Heart left ventricle (tissue), 13 donors: ENCODE results near the gene PDE1A.

ENCODE experiments used
- POLR2A ChIP-seq, 2 donors: fragments of 450-650 bp; IDR thresholded peaks; one replicate each; pipeline ENCODE4 v1.6.1; 2017; ENCODE audit warnings: antibody characterized with exemption in 2 of 2, mild to moderate bottlenecking in 2 of 2, moderate library complexity in 2 of 2
- TF ChIP-seq, protein P1 (sequence below), 12 donors: fragments of 200-600 bp; sonication (generic) in 4 of 12; IDR thresholded peaks; one replicate each; pipeline versions ENCODE4 v1.5.0 to v1.8.0; 2018 to 2022; ENCODE audit warnings: antibody characterized with exemption in 12 of 12, mild to moderate bottlenecking in 5 of 12
- donor health status: ischemic (EF 13 %, LVEDD 7.1; RV severe dilation, severe dysfunction).
- donor health status: DM: no; HTN: yes; CAD: no.
- donor health status: DM: no; HTN: no; CAD: no.
- donor health status: ischemic (EF 25% LVEDD 6.9; RV normal size, moderate dysfunction).
- donor health status: ischemic (EF 25% LVEDD 5.7; RV mildly dilated, moderate dysfunction).
- donor health status: ischemic (EF 35%, LVEDD 5.7; RV mildly dilated, moderate dysfunction).
- donor health status: nonischemic (EF 11% LVEDD 7.7; RV severe dilation, severe dysfunction).
- donor health status: DM: yes; HTN: yes; CAD: no.
- donor health status: PGD.
- donor health status: ischemic (EF 29% LVEDD 5.4; RV normal size, mild dysfunction).
- donor health status: nonischemic (EF 23%, LVEDD 6.1; RV moderate dilation, normal function).

DNA sequence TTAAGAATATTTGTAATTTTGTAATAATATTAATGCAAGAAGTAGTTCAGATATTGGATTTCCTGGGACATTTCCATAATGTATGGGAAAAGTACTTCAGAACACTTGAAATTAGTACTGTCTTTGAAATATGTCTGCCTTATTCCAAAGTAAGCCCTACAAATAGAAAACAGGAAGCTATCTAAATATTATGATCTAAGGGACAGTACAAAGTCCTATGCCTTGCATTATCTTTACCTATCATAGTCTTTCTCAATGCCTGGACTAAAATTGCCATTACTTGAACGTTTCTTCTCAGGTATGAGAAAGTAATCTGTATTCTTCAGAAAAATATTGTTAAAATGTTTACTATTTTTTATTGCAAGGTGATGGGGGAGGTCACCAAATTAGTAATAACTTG lies 328.2 kb downstream of the PDE1A start:
- TF ChIP-seq, protein P1, sequence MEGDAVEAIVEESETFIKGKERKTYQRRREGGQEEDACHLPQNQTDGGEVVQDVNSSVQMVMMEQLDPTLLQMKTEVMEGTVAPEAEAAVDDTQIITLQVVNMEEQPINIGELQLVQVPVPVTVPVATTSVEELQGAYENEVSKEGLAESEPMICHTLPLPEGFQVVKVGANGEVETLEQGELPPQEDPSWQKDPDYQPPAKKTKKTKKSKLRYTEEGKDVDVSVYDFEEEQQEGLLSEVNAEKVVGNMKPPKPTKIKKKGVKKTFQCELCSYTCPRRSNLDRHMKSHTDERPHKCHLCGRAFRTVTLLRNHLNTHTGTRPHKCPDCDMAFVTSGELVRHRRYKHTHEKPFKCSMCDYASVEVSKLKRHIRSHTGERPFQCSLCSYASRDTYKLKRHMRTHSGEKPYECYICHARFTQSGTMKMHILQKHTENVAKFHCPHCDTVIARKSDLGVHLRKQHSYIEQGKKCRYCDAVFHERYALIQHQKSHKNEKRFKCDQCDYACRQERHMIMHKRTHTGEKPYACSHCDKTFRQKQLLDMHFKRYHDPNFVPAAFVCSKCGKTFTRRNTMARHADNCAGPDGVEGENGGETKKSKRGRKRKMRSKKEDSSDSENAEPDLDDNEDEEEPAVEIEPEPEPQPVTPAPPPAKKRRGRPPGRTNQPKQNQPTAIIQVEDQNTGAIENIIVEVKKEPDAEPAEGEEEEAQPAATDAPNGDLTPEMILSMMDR (IDR thresholded peaks at IDR 0.05): no peak
- no peak for TF ChIP-seq POLR2A (IDR thresholded peaks at IDR 0.05)
